Astrocyte of the spinal cord (primary cell): ENCODE results near the gene ANKRD16.

Experiments
- DNase-seq: peaks from one replicate; pipeline ENCODE4 v3.0.0; 2011; ENCODE audit warnings: low read depth, low spot score
- H3K4me3 ChIP-seq: 2 replicates; pipeline ENCODE4 v1.5.1; 2011; ENCODE audit warnings: low read depth, mild to moderate bottlenecking, low read length, moderate library complexity
- in situ Hi-C: cut with HindIII; loops from 2 replicates; pipeline ENCODE4 v1.10.0; 2017; ENCODE audit warnings: low sequenced_read_pairs
- TF ChIP-seq, protein P1 (sequence below): IDR thresholded peaks from 2 replicates; pipeline ENCODE4 v1.5.1; 2012; ENCODE audit warnings: low read depth, mild to moderate bottlenecking, low read length, inconsistent platforms

Gene ANKRD16

GRCh38 chr10:5897504-5897903 lies 7.8 kb upstream of the ANKRD16 start:
- in situ Hi-C loops = no loop called here
- no peak overlapping the region for H3K4me3 ChIP-seq
- no peak for DNase-seq

DNA sequence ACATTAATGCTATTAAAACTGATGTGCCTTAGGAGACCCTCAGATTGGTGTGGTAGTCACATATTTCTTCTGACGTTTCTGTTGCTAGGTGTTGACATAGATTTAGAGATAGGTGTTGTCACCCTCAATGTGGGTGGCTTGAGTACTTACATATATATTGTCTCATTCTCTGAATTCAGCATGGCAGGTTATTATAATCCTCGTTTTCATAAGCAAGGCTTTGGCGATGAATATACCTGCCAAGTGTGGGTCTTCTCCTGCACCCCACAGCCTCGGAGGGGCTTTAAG lies 7.3 kb upstream of the ANKRD16 start:
- in situ Hi-C loops = no loop called here
- TF ChIP-seq, protein P1, sequence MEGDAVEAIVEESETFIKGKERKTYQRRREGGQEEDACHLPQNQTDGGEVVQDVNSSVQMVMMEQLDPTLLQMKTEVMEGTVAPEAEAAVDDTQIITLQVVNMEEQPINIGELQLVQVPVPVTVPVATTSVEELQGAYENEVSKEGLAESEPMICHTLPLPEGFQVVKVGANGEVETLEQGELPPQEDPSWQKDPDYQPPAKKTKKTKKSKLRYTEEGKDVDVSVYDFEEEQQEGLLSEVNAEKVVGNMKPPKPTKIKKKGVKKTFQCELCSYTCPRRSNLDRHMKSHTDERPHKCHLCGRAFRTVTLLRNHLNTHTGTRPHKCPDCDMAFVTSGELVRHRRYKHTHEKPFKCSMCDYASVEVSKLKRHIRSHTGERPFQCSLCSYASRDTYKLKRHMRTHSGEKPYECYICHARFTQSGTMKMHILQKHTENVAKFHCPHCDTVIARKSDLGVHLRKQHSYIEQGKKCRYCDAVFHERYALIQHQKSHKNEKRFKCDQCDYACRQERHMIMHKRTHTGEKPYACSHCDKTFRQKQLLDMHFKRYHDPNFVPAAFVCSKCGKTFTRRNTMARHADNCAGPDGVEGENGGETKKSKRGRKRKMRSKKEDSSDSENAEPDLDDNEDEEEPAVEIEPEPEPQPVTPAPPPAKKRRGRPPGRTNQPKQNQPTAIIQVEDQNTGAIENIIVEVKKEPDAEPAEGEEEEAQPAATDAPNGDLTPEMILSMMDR = no peak
- no peak for DNase-seq
- H3K4me3 ChIP-seq = no peak overlapping the region

More at GRCh38 chr10:5897504-5897903, 7.8 kb upstream of the ANKRD16 start:
- TF ChIP-seq, protein P1 = no peak

- no peak for DNase-seq
- in situ Hi-C loops = no loop called here
- no peak overlapping the region for H3K4me3 ChIP-seq
- TF ChIP-seq, protein P1 = no peak
Measured at GRCh38 chr10:5896208-5897052, 6.7 kb upstream of the ANKRD16 start.

DNA sequence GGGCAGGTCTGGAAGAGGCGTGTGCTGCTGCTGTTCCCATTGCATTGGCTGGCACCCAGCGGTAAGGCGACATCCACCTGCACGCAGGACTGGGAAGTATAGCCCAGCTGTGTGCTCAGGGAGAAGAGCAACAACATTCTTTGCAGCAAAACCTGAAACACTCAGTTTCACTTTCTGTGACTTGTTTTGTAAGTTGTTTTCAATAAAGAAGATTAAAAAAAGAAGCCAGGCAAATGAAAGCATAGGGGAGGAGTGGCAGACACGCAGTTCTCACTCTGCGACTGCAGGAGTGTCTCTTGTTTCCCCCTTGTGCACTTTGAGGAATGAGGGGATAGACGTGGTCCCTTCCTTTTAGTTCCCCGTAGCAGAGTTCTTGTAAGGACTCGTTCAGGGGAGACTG lies 6.1 kb upstream of the ANKRD16 start:
- DNase-seq = no peak
- TF ChIP-seq, protein P1 = no peak
- H3K4me3 ChIP-seq = no peak overlapping the region
- in situ Hi-C loops = no loop called here

DNA sequence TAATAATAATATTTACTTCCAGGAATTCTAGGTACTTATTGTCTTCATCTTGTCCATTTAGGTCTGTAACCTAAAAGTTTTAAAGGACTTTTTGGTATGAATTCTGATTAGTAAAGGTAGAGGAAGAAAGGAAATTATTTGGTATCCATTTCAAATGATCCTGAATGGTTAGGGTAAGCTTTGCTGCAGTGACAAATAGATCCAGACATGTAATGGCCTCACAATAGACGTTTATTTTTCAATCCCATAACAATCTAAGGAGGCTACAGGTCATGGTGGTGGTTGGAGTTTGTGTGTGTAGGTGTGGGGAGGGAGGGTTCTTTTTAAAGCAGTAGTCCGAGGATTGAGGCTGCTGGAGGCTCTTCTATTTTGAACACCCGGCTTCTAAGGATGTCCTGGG lies 5.7 kb upstream of the ANKRD16 start:
- no peak for DNase-seq
- TF ChIP-seq, protein P1 = no peak
- no peak overlapping the region for H3K4me3 ChIP-seq
- in situ Hi-C loops = no loop called here

GRCh38 chr10:5894873-5895272 lies 5.2 kb upstream of the ANKRD16 start:
- in situ Hi-C loops = no loop called here
- no peak for DNase-seq
- H3K4me3 ChIP-seq = no peak overlapping the region
- TF ChIP-seq, protein P1 = no peak
